ENCODE measurements around the gene HAUS5.
A peak's percentile ranks its signal among the peaks of the same experiment; 100 is the strongest.

- TF ChIP-seq GABPA (IDR thresholded peaks at IDR 0.05; ENCODE audit: borderline replicate concordance, insufficient read depth, low read length) (peak; percentile 90), ZNF274 (IDR thresholded peaks at IDR 0.05; ENCODE audit: borderline replicate concordance, extremely low read depth, low read length) (no peak), HDAC6 (IDR thresholded peaks at IDR 0.05; ENCODE audit: low read depth, low read length) (no peak), SP1 (IDR thresholded peaks at IDR 0.05; ENCODE audit: low read depth, low read length) (peak; percentile 96)
- TF ChIP-seq, protein P1, sequence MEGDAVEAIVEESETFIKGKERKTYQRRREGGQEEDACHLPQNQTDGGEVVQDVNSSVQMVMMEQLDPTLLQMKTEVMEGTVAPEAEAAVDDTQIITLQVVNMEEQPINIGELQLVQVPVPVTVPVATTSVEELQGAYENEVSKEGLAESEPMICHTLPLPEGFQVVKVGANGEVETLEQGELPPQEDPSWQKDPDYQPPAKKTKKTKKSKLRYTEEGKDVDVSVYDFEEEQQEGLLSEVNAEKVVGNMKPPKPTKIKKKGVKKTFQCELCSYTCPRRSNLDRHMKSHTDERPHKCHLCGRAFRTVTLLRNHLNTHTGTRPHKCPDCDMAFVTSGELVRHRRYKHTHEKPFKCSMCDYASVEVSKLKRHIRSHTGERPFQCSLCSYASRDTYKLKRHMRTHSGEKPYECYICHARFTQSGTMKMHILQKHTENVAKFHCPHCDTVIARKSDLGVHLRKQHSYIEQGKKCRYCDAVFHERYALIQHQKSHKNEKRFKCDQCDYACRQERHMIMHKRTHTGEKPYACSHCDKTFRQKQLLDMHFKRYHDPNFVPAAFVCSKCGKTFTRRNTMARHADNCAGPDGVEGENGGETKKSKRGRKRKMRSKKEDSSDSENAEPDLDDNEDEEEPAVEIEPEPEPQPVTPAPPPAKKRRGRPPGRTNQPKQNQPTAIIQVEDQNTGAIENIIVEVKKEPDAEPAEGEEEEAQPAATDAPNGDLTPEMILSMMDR (IDR thresholded peaks at IDR 0.05; ENCODE audit: control extremely low read depth in 1 of 3, insufficient read depth in 1 of 3, low read depth in 1 of 3, low read length in 3 of 3) = no peak
These were observed 35.8 kb downstream of the HAUS5 start, which contains the start of gene COX6B1 for GRCh38 chr19:35648017-35648961.
